Mammary epithelial cell (primary cell): Measurements from ENCODE around the gene C4orf51.

Experiments used
- EZH2 ChIP-seq: IDR thresholded peaks from 2 replicates; pipeline ENCODE4 v1.6.1; 2012; ENCODE audit warnings: low read length, inconsistent platforms, borderline replicate concordance
- TF ChIP-seq, protein P1 (sequence below), 2 donors: IDR thresholded peaks in 1 of 2; conservative IDR thresholded peaks in 1 of 2; 2 replicates each; pipeline ENCODE4 v1.5.1; 2011 to 2012; ENCODE audit warnings: inconsistent platforms in 2 of 2, low read length in 2 of 2, mild to moderate bottlenecking in 2 of 2, control low read depth in 1 of 2, low read depth in 1 of 2; ENCODE audit not compliant: insufficient read depth in 1 of 2; ENCODE audit errors: extremely low read depth in 1 of 2

- TF ChIP-seq, protein P1, sequence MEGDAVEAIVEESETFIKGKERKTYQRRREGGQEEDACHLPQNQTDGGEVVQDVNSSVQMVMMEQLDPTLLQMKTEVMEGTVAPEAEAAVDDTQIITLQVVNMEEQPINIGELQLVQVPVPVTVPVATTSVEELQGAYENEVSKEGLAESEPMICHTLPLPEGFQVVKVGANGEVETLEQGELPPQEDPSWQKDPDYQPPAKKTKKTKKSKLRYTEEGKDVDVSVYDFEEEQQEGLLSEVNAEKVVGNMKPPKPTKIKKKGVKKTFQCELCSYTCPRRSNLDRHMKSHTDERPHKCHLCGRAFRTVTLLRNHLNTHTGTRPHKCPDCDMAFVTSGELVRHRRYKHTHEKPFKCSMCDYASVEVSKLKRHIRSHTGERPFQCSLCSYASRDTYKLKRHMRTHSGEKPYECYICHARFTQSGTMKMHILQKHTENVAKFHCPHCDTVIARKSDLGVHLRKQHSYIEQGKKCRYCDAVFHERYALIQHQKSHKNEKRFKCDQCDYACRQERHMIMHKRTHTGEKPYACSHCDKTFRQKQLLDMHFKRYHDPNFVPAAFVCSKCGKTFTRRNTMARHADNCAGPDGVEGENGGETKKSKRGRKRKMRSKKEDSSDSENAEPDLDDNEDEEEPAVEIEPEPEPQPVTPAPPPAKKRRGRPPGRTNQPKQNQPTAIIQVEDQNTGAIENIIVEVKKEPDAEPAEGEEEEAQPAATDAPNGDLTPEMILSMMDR (conservative IDR thresholded peaks at IDR 0.05 in 1 of 2, IDR thresholded peaks at IDR 0.05 in 1 of 2; ENCODE audit: extremely low read depth in 1 of 2, insufficient read depth in 1 of 2, low read depth in 1 of 2, low read length in 2 of 2), result no peak
- no peak for TF ChIP-seq EZH2
Measured at GRCh38 chr4:145703850-145704497, 24.0 kb downstream of the C4orf51 start.
